ENCODE results near the gene RAD21L1.
A peak's percentile ranks its signal among the peaks of the same experiment; 100 is the strongest.

The RAD21L1 gene

GRCh38 chr20:1206366-1207148 is 19.3 kb upstream of the RAD21L1 start:
- H3K4me1 ChIP-seq (ENCODE audit: low read depth, poor library complexity, severe bottlenecking) = no peaks in the 10 kb centered on the region
- H3K36me3 ChIP-seq (ENCODE audit: insufficient read depth) = no peaks in the 10 kb centered on the region
- no peak overlapping the region for H2AFZ ChIP-seq (ENCODE audit: low read depth)
- H3K9ac ChIP-seq = no peak overlapping the region
- TF ChIP-seq CTCF (conservative IDR thresholded peaks at IDR 0.05; ENCODE audit: low read depth, low read length) = no peak
- no peaks in the 10 kb centered on the region for H4K20me1 ChIP-seq (ENCODE audit: insufficient read depth)
- H3K4me3 ChIP-seq (IDR thresholded peaks at IDR 0.05; ENCODE audit: insufficient read depth, low read depth, low read length) = no peak overlapping the region
- H3K4me2 ChIP-seq = no peak overlapping the region
- H3K27ac ChIP-seq = no peak overlapping the region
- no peaks in the 10 kb centered on the region for H3K27me3 ChIP-seq (ENCODE audit: insufficient read depth, low read depth)
- no peaks in the 10 kb centered on the region for H3K79me2 ChIP-seq (ENCODE audit: insufficient read depth, low read depth)

GRCh38 chr20:1207293-1207878 is 18.5 kb upstream of the RAD21L1 start:
- no peak overlapping the region for H3K4me2 ChIP-seq
- H3K4me1 ChIP-seq (ENCODE audit: low read depth, poor library complexity, severe bottlenecking) = no peaks in the 10 kb centered on the region
- no peak overlapping the region for H3K9ac ChIP-seq
- H3K27me3 ChIP-seq (ENCODE audit: insufficient read depth, low read depth) = no peaks in the 10 kb centered on the region
- no peak overlapping the region for H3K4me3 ChIP-seq (IDR thresholded peaks at IDR 0.05; ENCODE audit: insufficient read depth, low read depth, low read length)
- H3K79me2 ChIP-seq (ENCODE audit: insufficient read depth, low read depth) = no peaks in the 10 kb centered on the region
- no peaks in the 10 kb centered on the region for H3K36me3 ChIP-seq (ENCODE audit: insufficient read depth)
- H4K20me1 ChIP-seq (ENCODE audit: insufficient read depth) = no peaks in the 10 kb centered on the region
- H2AFZ ChIP-seq (ENCODE audit: low read depth) = no peak overlapping the region
- H3K27ac ChIP-seq = no peak overlapping the region
- no peak for TF ChIP-seq CTCF (conservative IDR thresholded peaks at IDR 0.05; ENCODE audit: low read depth, low read length)

GRCh38 chr20:1209447-1210387 is 16.1 kb upstream of the RAD21L1 start:
- Histone ChIP-seq H2AFZ (ENCODE audit: low read depth) (no peak overlapping the region), H3K79me2 (ENCODE audit: insufficient read depth, low read depth) (no peaks in the 10 kb centered on the region), H3K4me3 (IDR thresholded peaks at IDR 0.05; ENCODE audit: insufficient read depth, low read depth, low read length) (no peak overlapping the region), H3K36me3 (ENCODE audit: insufficient read depth) (no peaks in the 10 kb centered on the region), H3K4me1 (ENCODE audit: low read depth, poor library complexity, severe bottlenecking) (peaks cover 7% of the 10 kb centered on the region), H4K20me1 (ENCODE audit: insufficient read depth) (no peaks in the 10 kb centered on the region), H3K9ac (no peak overlapping the region), H3K4me2 (no peak overlapping the region), H3K27ac (no peak overlapping the region), H3K27me3 (ENCODE audit: insufficient read depth, low read depth) (no peaks in the 10 kb centered on the region)
- 0 out of 2 replicates have a peak, but pooled peaks have one; percentile 18 for TF ChIP-seq CTCF (conservative IDR thresholded peaks at IDR 0.05; ENCODE audit: low read depth, low read length)

- no peak for TF ChIP-seq CTCF (conservative IDR thresholded peaks at IDR 0.05; ENCODE audit: low read depth, low read length)
These were observed 15.3 kb upstream of the RAD21L1 start for GRCh38 chr20:1210501-1210900.

More at GRCh38 chr20:1210501-1210900, 15.3 kb upstream of the RAD21L1 start:
- no peaks in the 10 kb centered on the region for H3K27me3 ChIP-seq (ENCODE audit: insufficient read depth, low read depth)
- H3K9ac ChIP-seq = no peak overlapping the region
- H3K4me2 ChIP-seq = no peak overlapping the region
- H3K4me1 ChIP-seq (ENCODE audit: low read depth, poor library complexity, severe bottlenecking) = peaks cover 7% of the 10 kb centered on the region
- H4K20me1 ChIP-seq (ENCODE audit: insufficient read depth) = no peaks in the 10 kb centered on the region
- H3K27ac ChIP-seq = no peak overlapping the region
- no peaks in the 10 kb centered on the region for H3K79me2 ChIP-seq (ENCODE audit: insufficient read depth, low read depth)
- H3K36me3 ChIP-seq (ENCODE audit: insufficient read depth) = no peaks in the 10 kb centered on the region
- H2AFZ ChIP-seq (ENCODE audit: low read depth) = no peak overlapping the region
- H3K4me3 ChIP-seq (IDR thresholded peaks at IDR 0.05; ENCODE audit: insufficient read depth, low read depth, low read length) = no peak overlapping the region
